Activated naive CD4-positive, alpha-beta T cell (primary cell): ENCODE measurements around the gene TOR1AIP1.

Source experiments
- DNase-seq, 4 experiments: peaks; one replicate each; lab custom pipeline; 2025; lab: John Stamatoyannopoulos, UW

The TOR1AIP1 gene

DNA sequence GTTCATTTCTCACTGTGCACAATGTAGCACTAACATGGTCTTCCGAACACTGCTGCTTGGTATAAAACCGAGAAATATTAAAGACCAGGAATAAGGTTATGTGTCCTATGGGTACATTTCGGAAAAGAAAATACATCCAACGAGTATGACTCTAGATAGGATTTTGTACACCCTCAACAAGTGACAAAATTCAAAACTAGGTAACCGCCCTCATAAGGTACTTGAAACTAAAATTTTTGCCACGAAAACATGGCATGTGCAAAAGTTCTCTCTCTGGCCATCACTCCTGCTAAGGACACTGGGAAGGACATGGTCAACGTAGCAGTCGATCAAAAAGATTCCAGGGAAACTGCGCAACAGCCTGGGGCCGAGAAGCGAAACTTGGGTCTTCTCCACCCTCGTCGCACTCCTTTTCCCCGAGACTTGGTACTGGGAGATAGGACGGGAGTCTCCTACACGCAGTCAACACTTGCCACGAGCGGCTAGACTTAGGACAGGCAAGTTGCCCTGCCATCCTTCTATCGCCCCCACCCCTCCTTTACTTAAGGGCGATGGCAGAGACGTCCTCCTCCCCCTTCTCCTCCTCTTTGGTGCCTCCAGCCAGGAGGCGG lies 338 bp upstream of the TOR1AIP1 start:
- no peak for DNase-seq

DNA sequence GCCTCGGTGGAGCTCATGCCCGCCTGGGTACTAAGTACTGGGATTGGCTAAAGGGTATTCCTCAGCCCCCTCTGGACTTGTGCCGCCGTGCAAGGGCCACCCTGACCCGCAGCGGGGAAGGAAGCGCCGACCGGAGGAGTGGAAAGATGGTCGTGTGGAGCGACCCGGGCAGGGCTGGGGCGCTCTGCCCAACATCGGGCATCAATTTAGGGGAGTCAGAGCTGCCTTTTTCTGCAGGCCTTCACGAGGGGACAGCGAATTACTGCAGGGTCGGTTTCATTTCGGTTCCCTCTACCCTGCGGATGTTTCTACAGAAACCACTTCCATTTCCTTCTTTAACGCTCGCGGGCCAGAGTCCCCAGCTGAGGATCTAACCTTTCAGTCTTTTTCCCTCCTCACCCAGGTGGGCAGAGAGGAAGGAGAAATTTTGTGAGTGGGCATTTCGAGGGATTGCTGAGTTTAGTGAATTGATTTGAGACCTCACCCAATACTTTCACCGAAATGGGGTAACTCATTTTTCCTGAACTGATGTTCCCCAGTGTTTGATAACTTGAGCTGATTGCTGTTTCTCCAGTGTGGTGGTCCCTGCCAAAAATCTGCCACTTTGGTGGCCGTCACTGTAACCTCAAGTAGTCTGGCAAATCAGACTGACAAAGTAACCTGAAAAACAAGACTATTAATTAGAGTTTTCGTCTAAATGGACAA lies 1.1 kb downstream of the TOR1AIP1 start:
- no peak for DNase-seq

DNA sequence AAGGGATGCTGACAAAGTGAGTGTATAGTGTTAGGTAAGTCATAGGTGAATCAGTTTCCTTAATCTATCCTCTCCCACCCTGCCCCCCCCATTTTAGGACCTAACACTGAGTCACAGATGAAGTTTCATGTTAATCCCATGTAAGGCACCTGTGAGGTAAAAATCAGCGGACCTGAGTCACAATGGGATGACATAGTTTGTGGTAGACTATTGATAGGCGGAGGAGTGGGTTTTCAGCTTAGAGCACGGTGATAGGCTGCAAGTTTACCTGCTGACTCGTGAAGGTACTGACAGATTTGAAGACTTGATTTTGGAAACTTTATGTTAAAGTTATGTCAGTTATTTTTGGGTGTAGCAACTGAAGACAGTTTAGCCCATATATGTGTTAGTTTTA lies 1.7 kb downstream of the TOR1AIP1 start:
- peak in 1 of 4 experiments; percentile 15 for DNase-seq

DNA sequence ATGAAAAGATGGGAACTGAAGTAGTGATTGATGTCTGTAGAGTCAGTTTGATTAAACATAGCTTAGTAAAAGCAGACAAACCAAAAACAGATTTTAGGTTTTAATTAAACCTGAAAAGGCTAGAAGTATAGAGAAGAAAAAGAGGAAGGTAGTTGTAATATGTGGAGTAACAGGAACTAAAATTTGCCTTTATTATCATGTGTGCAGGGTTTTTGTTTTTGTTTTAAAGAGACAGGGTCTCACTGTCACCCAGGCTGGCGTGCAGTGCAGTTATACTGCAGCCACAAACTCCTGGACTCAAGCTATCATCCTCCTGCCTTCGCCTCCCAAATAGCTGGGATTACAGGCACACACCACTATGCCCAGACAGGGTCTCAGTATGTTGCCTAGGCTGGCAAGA lies 6.0 kb downstream of the TOR1AIP1 start:
- DNase-seq: no peak

DNA sequence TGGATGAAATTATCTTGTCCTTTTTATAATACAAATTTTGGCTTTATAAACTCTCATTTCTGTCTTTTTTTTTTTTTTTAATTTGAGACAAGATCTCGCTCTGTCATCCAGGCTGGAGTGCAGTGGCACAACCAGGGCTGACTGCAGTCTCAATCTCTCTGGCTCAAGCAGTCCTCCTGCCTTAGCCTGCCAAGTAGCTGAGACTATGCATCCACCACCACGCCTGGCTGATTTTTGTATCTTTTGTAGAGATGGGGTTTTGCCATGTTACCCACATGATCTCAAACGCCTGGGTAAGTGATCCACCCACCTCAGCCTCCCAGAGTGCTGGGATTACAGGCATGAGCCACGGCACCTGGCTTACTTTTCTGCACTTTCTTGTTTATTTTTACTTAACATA lies 7.5 kb downstream of the TOR1AIP1 start:
- DNase-seq: no peak

DNA sequence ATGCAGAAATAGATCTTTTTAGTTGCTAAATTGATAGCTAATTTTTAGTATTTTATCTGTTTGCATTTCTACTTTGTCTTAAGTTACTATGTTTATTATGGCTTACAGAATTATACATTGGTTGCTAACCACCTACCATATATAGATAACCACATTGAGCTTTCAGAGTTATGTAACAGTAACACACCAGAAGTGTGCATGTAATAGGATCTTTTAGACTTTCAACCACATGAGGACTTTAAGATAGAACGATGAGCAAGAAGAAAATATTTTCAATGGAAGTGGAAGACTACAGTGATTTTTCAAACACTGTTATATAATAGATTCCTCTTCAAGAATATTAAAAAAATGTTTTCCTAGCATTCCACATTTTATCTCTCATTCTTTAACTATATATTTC lies 28.8 kb downstream of the TOR1AIP1 start:
- DNase-seq: no peak

DNA sequence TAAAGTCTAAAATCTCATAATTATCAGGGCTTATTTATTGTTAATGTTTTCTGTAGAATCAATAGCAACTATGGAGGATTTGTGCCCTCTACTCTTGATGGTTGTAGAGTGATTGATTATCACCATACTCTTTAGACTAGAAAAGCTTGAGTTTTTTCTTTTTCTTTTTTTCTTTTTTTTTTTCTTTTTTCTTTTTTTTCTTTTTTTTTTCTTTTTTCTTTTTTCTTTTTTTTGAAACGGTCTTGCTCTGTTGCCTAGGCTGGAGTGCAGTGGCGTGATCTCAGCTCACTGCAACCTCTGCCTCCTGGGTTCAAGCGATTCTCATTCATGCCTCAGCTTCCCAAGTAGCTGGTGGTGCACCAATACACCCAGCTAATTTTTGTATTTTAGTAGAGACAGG lies 29.7 kb downstream of the TOR1AIP1 start:
- DNase-seq: no peak

DNA sequence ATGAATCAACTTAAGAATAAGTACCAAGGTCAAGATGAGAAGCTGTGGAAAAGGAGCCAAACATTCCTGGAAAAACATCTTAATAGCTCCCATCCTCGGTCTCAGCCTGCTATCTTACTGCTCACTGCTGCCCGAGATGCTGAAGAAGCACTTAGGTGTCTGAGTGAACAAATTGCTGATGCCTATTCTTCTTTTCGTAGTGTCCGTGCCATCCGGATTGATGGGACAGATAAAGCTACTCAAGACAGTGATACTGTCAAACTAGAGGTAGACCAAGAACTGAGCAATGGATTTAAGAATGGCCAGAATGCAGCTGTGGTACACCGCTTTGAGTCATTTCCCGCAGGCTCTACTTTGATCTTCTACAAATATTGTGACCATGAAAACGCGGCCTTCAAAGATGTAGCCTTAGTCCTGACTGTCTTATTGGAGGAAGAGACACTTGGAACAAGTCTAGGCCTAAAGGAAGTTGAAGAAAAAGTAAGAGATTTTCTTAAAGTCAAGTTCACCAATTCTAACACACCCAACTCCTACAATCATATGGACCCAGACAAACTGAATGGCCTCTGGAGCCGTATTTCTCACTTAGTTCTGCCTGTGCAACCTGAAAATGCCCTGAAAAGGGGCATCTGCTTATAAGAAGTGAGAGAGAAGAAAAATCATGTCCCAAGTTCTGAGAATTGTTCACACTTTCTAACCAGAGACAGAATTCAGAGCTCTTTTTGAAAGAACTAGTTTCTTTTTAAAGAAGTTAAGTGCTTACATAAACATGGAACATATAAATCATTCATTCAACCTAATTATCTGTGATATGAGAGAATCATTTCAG lies 35.7 kb downstream of the TOR1AIP1 start:
- no peak for DNase-seq

DNA sequence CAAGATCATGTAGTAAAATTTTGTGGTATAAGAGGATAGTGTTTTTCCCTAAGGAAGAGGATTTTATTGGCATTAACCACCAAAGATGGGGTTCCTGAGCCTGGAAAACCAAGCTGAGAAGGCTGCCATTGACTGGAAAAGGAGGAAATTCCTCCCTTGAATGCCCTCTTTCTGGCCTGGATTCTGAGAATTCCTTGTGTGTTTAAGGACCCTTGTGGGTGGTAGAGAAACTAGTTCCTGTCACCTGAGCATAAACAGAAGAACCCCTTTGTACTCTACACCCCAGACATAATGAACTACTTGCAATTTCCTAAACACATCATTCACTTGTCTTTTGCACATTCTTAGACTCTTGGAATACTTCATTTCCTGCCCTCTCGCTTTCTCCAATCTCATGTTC lies 39.4 kb downstream of the TOR1AIP1 start:
- DNase-seq: no peak

DNA sequence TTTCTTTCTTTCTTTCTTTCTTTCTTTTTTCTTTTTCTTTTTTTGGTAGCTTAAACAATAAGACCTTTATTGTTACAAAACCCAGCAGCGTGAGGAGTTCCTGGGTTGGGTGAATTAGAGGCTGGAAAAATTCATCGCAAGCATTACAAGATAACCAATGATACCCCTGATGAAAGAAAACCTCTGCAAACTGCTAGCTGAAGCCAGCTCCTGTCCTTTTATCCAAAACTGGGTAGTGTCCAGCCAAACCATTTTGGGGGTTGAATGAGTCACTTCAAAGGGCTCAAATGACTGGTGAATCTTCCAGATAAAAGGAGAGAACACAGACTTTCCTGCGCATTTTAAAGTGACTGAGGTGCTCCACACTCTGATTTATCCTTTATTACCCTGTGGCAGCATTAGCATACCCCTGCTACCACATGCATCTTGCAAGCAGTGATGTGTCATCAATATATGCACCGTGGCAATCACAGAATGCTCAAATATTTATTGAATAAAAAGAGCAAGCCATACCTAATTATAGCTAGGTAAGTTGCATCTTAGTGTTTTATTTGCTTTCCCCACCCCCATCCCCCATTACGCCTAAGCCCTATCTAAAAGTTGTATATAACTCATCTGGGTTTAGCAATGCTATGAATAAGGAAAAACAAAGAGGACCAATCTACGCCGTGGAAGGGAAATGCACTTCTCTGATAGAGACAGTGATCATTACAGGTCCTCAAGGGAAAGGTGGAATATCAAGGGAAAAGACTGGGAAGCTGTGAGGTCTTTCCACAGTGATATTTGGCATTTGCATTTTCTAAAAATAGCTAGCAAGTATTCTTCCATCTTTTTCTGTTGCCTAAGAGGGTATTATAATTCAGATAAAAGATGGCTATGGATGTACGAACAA lies 40.1 kb downstream of the TOR1AIP1 start:
- DNase-seq: no peak

DNA sequence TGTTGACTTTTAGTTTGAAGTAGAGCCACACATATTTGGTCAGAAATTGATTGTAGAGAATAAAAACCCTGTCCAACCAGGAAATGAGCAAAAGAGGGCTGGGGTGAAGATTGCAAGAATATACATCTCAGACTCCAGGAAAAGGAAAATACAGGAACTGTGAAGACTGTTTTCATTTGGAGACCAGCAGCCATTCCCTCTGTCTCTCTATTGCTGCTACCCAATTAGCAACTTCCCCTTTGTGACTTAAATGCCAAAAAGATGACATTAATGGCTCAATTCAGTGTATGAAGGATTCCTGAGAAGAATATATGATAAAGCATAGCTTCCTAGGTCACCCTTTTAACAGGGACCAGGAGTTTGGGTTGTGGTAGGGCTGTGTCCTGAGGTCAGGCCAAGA lies 40.9 kb downstream of the TOR1AIP1 start:
- no peak for DNase-seq

DNA sequence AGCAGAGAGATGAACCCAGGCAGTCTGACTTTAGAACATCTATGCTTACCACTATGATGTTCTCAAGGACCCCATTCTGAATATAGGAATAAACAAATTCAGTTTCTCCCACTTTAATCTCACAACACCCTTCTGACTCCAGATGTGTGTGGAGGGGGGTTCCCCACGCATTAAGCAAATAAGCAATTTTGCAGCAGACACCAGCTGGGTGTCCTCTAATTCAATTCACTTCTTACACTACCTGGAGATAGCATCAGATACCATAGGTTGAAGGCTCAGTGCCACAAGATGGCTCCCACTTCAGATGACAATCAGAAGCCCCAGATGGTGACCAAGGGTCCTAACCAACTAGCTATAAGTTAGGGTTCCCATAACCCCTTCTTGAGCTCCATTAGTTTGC lies 42.2 kb downstream of the TOR1AIP1 start:
- no peak for DNase-seq

DNA sequence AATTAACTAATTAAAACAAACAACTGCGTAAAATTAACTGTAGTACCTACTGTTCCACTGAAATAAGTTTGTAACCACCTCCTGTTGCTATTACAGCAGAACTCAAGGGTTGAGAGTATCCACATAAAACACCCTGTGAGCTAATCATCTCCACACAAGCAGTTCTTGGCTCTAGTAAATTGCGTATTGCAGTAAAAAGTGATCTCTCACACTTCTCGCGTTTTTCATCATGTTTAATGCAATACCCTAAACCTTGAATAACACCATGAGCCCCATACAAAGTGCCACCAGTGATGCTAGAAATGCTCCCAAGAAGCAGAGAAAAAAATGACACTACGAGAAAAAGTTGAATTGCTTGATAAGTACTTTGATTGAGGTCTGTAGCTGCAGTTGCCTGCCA lies 43.2 kb downstream of the TOR1AIP1 start:
- DNase-seq: no peak

DNA sequence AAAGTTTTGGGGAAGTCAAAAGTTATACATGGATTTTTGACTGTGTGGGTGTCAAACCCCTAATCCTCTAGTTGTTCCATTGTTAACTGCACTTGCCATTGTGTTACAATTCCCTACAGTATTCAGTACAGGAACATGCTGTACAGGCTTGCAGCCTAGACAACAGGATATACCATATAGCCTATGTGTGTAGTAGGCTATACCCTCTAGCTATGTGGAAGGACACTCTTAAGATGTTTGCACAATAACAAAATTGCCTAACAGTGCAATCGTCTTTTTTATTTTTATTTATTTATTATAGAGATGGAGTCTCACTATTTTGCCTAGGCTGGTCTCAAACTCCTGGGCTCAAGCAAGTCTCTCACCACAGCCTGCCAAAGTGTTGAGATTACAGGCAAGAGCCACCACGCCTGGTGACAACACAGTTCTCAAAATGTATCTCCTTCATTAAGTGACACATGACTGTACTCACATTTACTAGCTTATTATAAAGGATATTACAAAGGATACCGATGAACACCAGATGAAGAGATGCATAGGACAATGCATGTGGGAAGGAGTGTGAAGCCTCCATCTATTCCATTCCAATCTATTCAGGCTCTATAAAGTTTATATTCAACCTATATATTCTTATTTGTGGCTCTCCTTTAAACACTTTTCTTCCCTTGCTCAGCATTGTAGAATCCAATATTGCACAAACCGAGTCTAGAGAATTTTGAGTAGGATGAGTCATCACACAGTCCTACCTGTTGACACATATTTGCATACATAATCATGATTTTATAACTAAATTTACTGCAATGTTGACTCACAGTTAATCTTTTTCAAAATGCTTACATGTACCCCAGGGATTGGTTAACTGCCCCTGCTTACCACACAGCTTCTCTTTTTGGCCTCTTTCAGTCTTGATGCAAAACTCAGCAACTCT lies 44.1 kb downstream of the TOR1AIP1 start:
- DNase-seq: no peak

DNA sequence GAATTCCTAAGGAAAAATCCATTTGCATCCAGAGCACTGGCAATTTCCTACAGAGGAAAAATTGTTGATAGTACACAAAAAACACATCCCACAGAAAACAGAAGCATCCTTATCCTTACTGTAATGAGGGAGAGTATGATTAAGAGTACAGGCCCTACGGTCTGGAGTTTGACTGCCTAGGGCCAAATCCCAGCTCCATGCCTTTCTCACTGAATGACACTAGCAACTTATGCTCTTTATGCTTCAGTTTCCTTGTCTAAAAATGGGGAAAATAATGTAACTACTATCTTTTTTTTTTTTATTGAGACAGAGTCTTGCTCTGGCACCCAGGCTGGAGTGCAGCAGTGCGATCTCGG lies 44.7 kb downstream of the TOR1AIP1 start:
- DNase-seq: no peak

DNA sequence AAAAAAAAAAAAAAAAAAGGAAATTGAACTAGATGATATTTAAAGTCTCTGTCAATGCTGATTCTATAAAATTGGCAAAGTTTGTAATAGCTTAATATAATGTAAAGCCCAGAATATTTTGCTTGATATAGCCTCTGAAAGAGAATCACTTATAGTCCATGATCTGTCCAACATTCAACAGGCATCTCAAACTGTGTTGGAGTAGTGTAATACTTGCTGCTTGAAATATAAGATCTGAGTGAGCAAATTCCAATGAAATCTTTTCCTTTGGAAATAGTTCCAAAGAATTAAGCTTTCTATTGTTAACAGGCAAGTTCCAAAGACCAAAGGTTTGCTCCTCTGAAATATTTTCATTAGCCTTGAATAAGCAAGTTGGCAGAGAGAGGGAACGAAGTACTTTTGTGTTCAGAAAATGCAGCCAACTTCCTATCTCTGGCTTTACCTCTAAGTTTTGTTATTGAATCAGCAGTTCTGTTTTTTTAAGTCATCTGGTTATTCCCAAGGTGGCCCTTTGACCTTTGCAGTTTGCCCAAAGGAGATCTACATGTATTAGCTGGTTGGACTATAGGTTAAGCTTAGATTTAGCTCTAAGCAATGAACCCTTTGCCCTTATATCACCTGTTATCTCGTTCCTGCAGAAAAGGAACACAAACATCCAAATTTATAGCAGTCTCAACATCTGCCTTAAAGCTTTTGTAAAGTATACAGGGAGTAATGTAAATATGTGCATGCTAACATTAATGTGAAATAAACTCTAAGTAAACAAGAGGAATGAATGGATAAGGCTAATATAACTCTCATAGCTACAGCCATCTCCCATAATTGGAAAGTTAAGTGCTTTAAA lies 48.1 kb downstream of the TOR1AIP1 start:
- DNase-seq: no peak

DNA sequence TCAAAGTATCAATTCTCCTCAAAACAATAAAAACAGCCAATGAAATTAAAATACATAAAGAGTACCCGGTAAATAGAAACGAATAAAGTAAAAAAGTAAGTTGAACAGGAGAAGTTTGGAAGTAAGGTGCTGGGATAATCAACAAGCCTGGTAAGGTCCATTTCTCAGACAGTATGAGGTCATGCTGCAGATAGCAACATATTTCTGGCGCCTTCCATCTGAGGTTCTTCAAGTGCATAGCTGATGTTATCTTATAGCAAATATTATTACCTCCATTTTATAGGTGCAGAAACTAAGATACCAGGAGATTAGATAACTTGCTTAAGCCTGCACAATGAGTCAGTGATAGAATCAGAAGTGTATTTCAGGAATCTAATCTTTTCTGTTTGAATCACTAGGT lies 48.8 kb downstream of the TOR1AIP1 start:
- DNase-seq: no peak

DNA sequence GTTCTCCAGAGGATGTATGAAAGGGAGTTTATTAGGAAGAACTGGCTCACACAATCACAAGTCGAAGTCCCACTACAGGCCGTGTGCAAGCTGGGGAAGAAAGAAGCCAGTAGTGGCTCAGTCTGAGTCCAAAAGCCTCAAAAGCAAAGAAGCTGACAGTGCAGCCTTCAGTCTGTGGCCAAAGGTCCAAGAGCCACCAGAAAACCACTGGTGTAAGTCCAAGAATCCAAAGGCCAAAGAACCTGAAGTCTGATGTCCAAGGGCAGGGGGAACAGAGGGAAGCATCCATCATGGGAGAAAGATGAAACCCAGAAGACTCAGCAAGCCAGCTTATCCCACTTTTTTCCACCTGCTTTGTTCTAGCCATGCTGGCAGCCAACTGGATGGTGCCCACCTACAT lies 51.1 kb downstream of the TOR1AIP1 start:
- DNase-seq: no peak

DNA sequence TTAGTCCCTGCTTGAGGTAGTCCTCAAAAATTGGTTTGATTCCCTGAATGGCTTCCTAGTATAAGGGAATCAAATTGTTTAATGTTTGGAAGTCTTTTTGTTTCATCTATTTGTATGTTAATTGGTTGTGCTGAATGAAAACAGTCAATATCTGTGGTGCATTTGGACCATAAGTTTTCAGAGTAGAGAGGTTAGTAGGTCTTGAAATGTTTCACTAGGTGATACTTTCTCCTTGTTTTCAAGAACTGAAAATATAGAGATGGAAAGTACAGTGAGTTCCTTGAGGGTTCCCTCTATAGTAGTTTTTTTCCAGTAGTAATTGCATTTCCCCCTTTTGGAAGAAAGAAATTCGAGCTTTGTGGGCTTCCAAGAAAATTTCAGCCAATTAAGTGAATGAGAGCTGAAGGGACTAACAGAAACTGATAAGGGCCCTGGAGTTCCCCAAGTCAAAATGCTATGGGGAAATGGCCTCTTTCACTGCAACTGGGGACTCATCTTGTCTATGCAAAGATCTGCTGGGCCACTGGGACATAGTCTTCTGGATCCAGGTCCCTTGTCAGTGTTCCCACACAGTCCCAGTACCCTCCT lies 53.9 kb downstream of the TOR1AIP1 start:
- DNase-seq: no peak
